GM12878 (cell line): ENCODE measurements around the gene RASGRF1.

Experiments used
- CTCF ChIP-seq, 3 experiments: IDR thresholded peaks in 2 of 3; conservative IDR thresholded peaks in 1 of 3; 2 replicates each; pipeline ENCODE4 v1.5.1; 2011; ENCODE audit warnings: low read depth in 3 of 3, low read length in 3 of 3, mild to moderate bottlenecking in 3 of 3, control low read depth in 2 of 3, moderate library complexity in 2 of 3, inconsistent platforms in 1 of 3, mixed read lengths in 1 of 3; ENCODE audit not compliant: control insufficient read depth in 2 of 3, insufficient read depth in 1 of 3; ENCODE audit errors: extremely low read depth in 1 of 3
- EZH2 ChIP-seq: IDR thresholded peaks from 2 replicates; pipeline ENCODE4 v1.6.1; 2012; ENCODE audit warnings: low read depth, mild to moderate bottlenecking, control low read depth, inconsistent platforms, low read length, borderline replicate concordance; ENCODE audit not compliant: control insufficient read depth
- HDGF ChIP-seq: fragments of 450-650 bp; IDR thresholded peaks from 2 replicates; pipeline ENCODE4 v1.6.1; 2016; ENCODE audit warnings: antibody characterized with exemption
- YY1 ChIP-seq: IDR thresholded peaks from 2 replicates; pipeline ENCODE4 v1.6.1; 2011; ENCODE audit warnings: low read depth, mild to moderate bottlenecking, low read length
- ZBTB33 ChIP-seq: fragments of 450-650 bp; IDR thresholded peaks from 2 replicates; pipeline ENCODE4 v1.6.1; 2017; ENCODE audit warnings: mild to moderate bottlenecking

- TF ChIP-seq ZBTB33 (no peak), HDGF (no peak), EZH2 (no peak), CTCF (IDR thresholded peaks at IDR 0.05 in 2 of 3, conservative IDR thresholded peaks at IDR 0.05 in 1 of 3; ENCODE audit: control insufficient read depth in 2 of 3, extremely low read depth in 1 of 3, insufficient read depth in 1 of 3, low read depth in 3 of 3, low read length in 3 of 3) (no peak), YY1 (no peak)
Measured at GRCh38 chr15:79128556-79128955, 38.0 kb upstream of the RASGRF1 start.
